Prostate gland (tissue), 2 donors: ENCODE measurements around the gene ERC2.

Experiments used
- POLR2A ChIP-seq: fragments of 450-650 bp; IDR thresholded peaks from one replicate; pipeline ENCODE4 v1.6.1; 2016; ENCODE audit warnings: antibody characterized with exemption, mild to moderate bottlenecking
- TF ChIP-seq, protein P1 (sequence below), 4 experiments: fragments of 200-600 bp in 2 of 4; fragments of 450-650 bp in 2 of 4; sonication (generic) in 2 of 4; IDR thresholded peaks; 1 replicate in 3 of 4; 2 replicates in 1 of 4; pipeline ENCODE4 v1.5.1; 2016 to 2019; ENCODE audit warnings: antibody characterized with exemption in 4 of 4, mild to moderate bottlenecking in 2 of 4, moderate library complexity in 2 of 4

DNA sequence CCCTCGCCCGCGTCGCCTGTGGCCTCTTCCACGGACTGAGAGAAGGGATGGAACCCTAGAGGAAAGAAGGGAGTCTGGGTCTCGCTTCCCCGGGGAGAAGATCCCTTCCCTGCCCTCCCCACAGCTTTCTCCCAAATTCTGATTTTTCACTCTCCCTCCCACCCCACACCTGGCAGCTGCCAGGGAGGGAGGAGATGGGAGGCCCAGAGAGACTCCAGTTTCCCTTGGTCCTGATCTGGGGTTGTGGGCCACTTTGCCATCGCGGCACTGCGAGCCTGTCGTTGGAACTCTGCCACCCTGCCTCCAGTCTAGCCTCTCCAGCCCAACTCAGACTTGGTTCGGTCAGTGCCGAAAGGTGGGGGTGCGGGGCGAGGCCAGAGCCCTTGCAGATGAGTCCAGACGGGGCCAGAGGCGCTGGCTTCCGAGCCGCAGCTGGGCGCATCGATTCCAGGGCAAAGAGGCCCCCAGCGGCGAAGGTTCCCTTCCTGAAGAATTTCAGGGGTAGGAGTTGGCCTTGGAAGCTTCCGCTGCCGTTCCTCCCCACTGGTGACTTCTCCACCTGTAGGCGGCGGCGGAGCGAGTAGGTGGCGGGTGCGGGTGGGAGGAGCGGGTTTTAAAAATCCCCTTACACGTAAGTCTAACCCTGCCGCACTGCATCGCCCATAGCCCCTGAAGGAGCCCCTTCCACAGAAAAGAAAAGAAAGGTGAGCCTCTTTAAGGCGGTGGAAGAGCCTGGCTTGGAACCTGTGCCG lies 986.3 kb downstream of the ERC2 start:
- TF ChIP-seq, protein P1, sequence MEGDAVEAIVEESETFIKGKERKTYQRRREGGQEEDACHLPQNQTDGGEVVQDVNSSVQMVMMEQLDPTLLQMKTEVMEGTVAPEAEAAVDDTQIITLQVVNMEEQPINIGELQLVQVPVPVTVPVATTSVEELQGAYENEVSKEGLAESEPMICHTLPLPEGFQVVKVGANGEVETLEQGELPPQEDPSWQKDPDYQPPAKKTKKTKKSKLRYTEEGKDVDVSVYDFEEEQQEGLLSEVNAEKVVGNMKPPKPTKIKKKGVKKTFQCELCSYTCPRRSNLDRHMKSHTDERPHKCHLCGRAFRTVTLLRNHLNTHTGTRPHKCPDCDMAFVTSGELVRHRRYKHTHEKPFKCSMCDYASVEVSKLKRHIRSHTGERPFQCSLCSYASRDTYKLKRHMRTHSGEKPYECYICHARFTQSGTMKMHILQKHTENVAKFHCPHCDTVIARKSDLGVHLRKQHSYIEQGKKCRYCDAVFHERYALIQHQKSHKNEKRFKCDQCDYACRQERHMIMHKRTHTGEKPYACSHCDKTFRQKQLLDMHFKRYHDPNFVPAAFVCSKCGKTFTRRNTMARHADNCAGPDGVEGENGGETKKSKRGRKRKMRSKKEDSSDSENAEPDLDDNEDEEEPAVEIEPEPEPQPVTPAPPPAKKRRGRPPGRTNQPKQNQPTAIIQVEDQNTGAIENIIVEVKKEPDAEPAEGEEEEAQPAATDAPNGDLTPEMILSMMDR (IDR thresholded peaks at IDR 0.05): no peak
- TF ChIP-seq POLR2A: no peak
